HEK293 (cell line): Measurements from ENCODE around the gene CYTH3.

Experiments used
- GLI4 ChIP-seq: fragments of 450-650 bp; formaldehyde crosslinking; IDR thresholded peaks from 2 replicates; pipeline ENCODE4 v1.5.1; 2016; ENCODE audit warnings: missing biosample characterization, missing genetic modification characterization
- MYNN ChIP-seq: fragments of 450-650 bp; formaldehyde crosslinking; IDR thresholded peaks from 2 replicates; pipeline ENCODE4 v1.5.1; 2016; ENCODE audit warnings: missing biosample characterization, missing genetic modification characterization, borderline replicate concordance
- SP3 ChIP-seq: fragments of 450-650 bp; formaldehyde crosslinking; IDR thresholded peaks from 2 replicates; pipeline ENCODE4 v1.5.1; 2016; ENCODE audit warnings: missing biosample characterization, missing genetic modification characterization
- ZBTB1 ChIP-seq: fragments of 450-650 bp; formaldehyde crosslinking; IDR thresholded peaks from 2 replicates; pipeline ENCODE4 v1.5.1; 2016; ENCODE audit warnings: missing biosample characterization, missing genetic modification characterization
- ZFP37 ChIP-seq: fragments of 450-650 bp; formaldehyde crosslinking; IDR thresholded peaks from 2 replicates; pipeline ENCODE4 v1.5.1; 2016; ENCODE audit warnings: missing biosample characterization, missing genetic modification characterization
- ZNF239 ChIP-seq: fragments of 450-650 bp; formaldehyde crosslinking; IDR thresholded peaks from 2 replicates; pipeline ENCODE4 v1.5.1; 2016; ENCODE audit warnings: missing biosample characterization, missing genetic modification characterization
- ZNF501 ChIP-seq: fragments of 450-650 bp; formaldehyde crosslinking; IDR thresholded peaks from 2 replicates; pipeline ENCODE4 v1.5.1; 2016; ENCODE audit warnings: missing biosample characterization, missing genetic modification characterization
- ZNF558 ChIP-seq: fragments of 450-650 bp; formaldehyde crosslinking; IDR thresholded peaks from 2 replicates; pipeline ENCODE4 v1.5.1; 2016; ENCODE audit warnings: missing biosample characterization, missing genetic modification characterization
- ZNF561 ChIP-seq: fragments of 450-650 bp; IDR thresholded peaks from 2 replicates; pipeline ENCODE4 v1.5.1; 2018; ENCODE audit warnings: missing biosample characterization, missing genetic modification characterization, borderline replicate concordance
- ZNF707 ChIP-seq: fragments of 450-650 bp; formaldehyde crosslinking; IDR thresholded peaks from 2 replicates; pipeline ENCODE4 v1.5.1; 2016; ENCODE audit warnings: missing biosample characterization, missing genetic modification characterization
- ZNF76 ChIP-seq: fragments of 450-650 bp; formaldehyde crosslinking; IDR thresholded peaks from 2 replicates; pipeline ENCODE4; 2016; ENCODE audit warnings: low read depth, missing biosample characterization, missing genetic modification characterization, borderline replicate concordance
- TF ChIP-seq, protein P1 (sequence below): fragments of 450-650 bp; formaldehyde crosslinking; IDR thresholded peaks from 2 replicates; pipeline ENCODE4 v1.5.1; 2016; ENCODE audit warnings: missing biosample characterization, missing genetic modification characterization

- no peak for TF ChIP-seq MYNN (tag by site-specific recombination)
- TF ChIP-seq ZNF501 (tag by site-specific recombination) = no peak
- TF ChIP-seq ZNF76 (tag by site-specific recombination) = no peak
- TF ChIP-seq ZNF707 (tag by site-specific recombination) = no peak
- no peak for TF ChIP-seq SP3 (tag by site-specific recombination)
- no peak for TF ChIP-seq ZBTB1 (tag by site-specific recombination)
- TF ChIP-seq ZNF561 (tag by site-specific recombination) = no peak
- TF ChIP-seq GLI4 (tag by site-specific recombination) = no peak
- TF ChIP-seq ZNF558 (tag by site-specific recombination) = no peak
- TF ChIP-seq ZFP37 = no peak
- TF ChIP-seq, protein P1, sequence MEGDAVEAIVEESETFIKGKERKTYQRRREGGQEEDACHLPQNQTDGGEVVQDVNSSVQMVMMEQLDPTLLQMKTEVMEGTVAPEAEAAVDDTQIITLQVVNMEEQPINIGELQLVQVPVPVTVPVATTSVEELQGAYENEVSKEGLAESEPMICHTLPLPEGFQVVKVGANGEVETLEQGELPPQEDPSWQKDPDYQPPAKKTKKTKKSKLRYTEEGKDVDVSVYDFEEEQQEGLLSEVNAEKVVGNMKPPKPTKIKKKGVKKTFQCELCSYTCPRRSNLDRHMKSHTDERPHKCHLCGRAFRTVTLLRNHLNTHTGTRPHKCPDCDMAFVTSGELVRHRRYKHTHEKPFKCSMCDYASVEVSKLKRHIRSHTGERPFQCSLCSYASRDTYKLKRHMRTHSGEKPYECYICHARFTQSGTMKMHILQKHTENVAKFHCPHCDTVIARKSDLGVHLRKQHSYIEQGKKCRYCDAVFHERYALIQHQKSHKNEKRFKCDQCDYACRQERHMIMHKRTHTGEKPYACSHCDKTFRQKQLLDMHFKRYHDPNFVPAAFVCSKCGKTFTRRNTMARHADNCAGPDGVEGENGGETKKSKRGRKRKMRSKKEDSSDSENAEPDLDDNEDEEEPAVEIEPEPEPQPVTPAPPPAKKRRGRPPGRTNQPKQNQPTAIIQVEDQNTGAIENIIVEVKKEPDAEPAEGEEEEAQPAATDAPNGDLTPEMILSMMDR (tag by site-specific recombination) = no peak
- no peak for TF ChIP-seq ZNF239 (tag by site-specific recombination)
Measured at GRCh38 chr7:6262221-6262620, 10.2 kb downstream of the CYTH3 start.
